CD14-positive monocyte (primary cell): ENCODE measurements around the gene LMO3. TPM values are rescaled to one million over a fixed set of nuclear protein-coding genes. Genes with fewer than 3 reads are reported as not detected.

Experiments used
- DNase-seq, 3 donors: peaks; one replicate each; pipeline ENCODE4 v3.0.0-alpha.2; 2011 to 2022
- H2AFZ ChIP-seq: 2 replicates; pipeline ENCODE4 v1.6.0; 2012; ENCODE audit warnings: mild to moderate bottlenecking, low read depth, low read length, inconsistent platforms; ENCODE audit not compliant: insufficient read depth, poor library complexity, severe bottlenecking
- H3K27ac ChIP-seq, 2 donors: 1 replicate in 1 of 2; 2 replicates in 1 of 2; pipeline ENCODE4 v1.5.1; 2012 to 2013; ENCODE audit warnings: low read length in 2 of 2, control low read depth in 1 of 2, inconsistent platforms in 1 of 2, low read depth in 1 of 2, mild to moderate bottlenecking in 1 of 2
- H3K27me3 ChIP-seq, 2 donors: one replicate each; pipeline versions ENCODE4 v1.6.0 to v1.6.1; 2011 to 2013; ENCODE audit warnings: low read length in 2 of 2; ENCODE audit not compliant: control insufficient read depth in 2 of 2, insufficient read depth in 2 of 2
- H3K36me3 ChIP-seq, 2 donors: replicated peaks in 1 of 2; 1 replicate in 1 of 2; 2 replicates in 1 of 2; pipeline versions ENCODE4 v1.5.1 to v1.6.1; 2012 to 2013; ENCODE audit warnings: low read length in 2 of 2, control low read depth in 1 of 2, inconsistent platforms in 1 of 2, mild to moderate bottlenecking in 1 of 2; ENCODE audit not compliant: insufficient read depth in 2 of 2, control insufficient read depth in 1 of 2
- H3K4me1 ChIP-seq, 2 donors: 1 replicate in 1 of 2; 2 replicates in 1 of 2; pipeline versions ENCODE4 v1.5.1 to v1.6.1; 2012 to 2013; ENCODE audit warnings: low read length in 2 of 2, control low read depth in 1 of 2, inconsistent platforms in 1 of 2, mild to moderate bottlenecking in 1 of 2, moderate library complexity in 1 of 2; ENCODE audit not compliant: insufficient read depth in 2 of 2, control insufficient read depth in 1 of 2
- H3K4me2 ChIP-seq: replicated peaks from 2 replicates; pipeline ENCODE3; 2012; ENCODE audit warnings: low read length, moderate library complexity, mild to moderate bottlenecking; ENCODE audit not compliant: poor library complexity, severe bottlenecking; ENCODE audit errors: extremely low read depth
- H3K4me3 ChIP-seq, 3 experiments: fragments of 200-600 bp in 1 of 3; sonication (generic) in 1 of 3; replicated peaks in 1 of 3; 1 replicate in 2 of 3; 2 replicates in 1 of 3; pipeline ENCODE4 v1.5.1; 2011 to 2013; ENCODE audit warnings: low read length in 3 of 3, mild to moderate bottlenecking in 3 of 3, control low read depth in 2 of 3, low read depth in 2 of 3, inconsistent platforms in 1 of 3, moderate library complexity in 1 of 3
- H3K79me2 ChIP-seq: 2 replicates; pipeline ENCODE4 v1.6.0; 2012; ENCODE audit warnings: mild to moderate bottlenecking, control low read depth, inconsistent platforms, low read length, moderate library complexity; ENCODE audit not compliant: insufficient read depth
- H3K9ac ChIP-seq: 2 replicates; pipeline ENCODE4 v1.6.0; 2017; ENCODE audit warnings: low read length, mild to moderate bottlenecking; ENCODE audit not compliant: insufficient read depth, poor library complexity, severe bottlenecking
- H3K9me3 ChIP-seq, 2 donors: replicated peaks in 1 of 2; 1 replicate in 1 of 2; 2 replicates in 1 of 2; pipeline versions ENCODE4 v1.5.1 to v1.6.1; 2012 to 2013; ENCODE audit warnings: low read length in 2 of 2, control low read depth in 1 of 2; ENCODE audit not compliant: control insufficient read depth in 1 of 2, insufficient read depth in 1 of 2
- H4K20me1 ChIP-seq: 2 replicates; pipeline ENCODE4 v1.6.0; 2012; ENCODE audit warnings: mild to moderate bottlenecking, low read length, control low read depth, moderate library complexity; ENCODE audit not compliant: insufficient read depth
- H3K27ac Mint-ChIP-seq, 7 donors: one replicate each; pipeline ENCODE4 v1.8.0; 2020; ENCODE audit warnings: mild to moderate bottlenecking in 7 of 7, mixed read lengths in 7 of 7, moderate library complexity in 6 of 7, inconsistent platforms in 2 of 7
- H3K27me3 Mint-ChIP-seq, 3 donors: one replicate each; pipeline ENCODE4 v1.8.0; 2021 to 2022; ENCODE audit warnings: low read depth in 3 of 3, mild to moderate bottlenecking in 3 of 3, mixed read lengths in 3 of 3, moderate library complexity in 3 of 3, inconsistent platforms in 1 of 3
- H3K36me3 Mint-ChIP-seq, 2 donors: one replicate each; pipeline ENCODE4 v1.8.0; 2020; ENCODE audit warnings: mixed read lengths in 2 of 2, inconsistent platforms in 1 of 2, mild to moderate bottlenecking in 1 of 2
- H3K4me1 Mint-ChIP-seq: one replicate; pipeline ENCODE4 v1.8.0; 2020; ENCODE audit warnings: mild to moderate bottlenecking, mixed read lengths
- H3K4me3 Mint-ChIP-seq, 2 donors: one replicate each; pipeline ENCODE4 v1.8.0; 2020; ENCODE audit warnings: mild to moderate bottlenecking in 2 of 2, mixed read lengths in 2 of 2, moderate library complexity in 1 of 2
- H3K9me3 Mint-ChIP-seq, 7 donors: one replicate each; pipeline ENCODE4 v1.8.0; 2020 to 2022; ENCODE audit warnings: mixed read lengths in 7 of 7, mild to moderate bottlenecking in 6 of 7, moderate library complexity in 6 of 7, inconsistent platforms in 2 of 7
- CTCF ChIP-seq: fragments of 200-600 bp; IDR thresholded peaks from one replicate; pipeline ENCODE4 v1.8.0; 2022; ENCODE audit warnings: antibody characterized with exemption, mild to moderate bottlenecking
- WGBS: methylation state at CpG from one replicate; pipeline ENCODE4 v1.1.5; 2013; ENCODE audit warnings: missing lambda C conversion rate; ENCODE audit not compliant: insufficient coverage; 5-methylcytosine and 5-hydroxymethylcytosine counted together
- intact Hi-C, 2 donors: fragments of 100-400 bp; cut with micrococcal nuclease; formaldehyde crosslinking; loops; one replicate each; pipeline versions ENCODE4 v1.15.0 to v1.15.1; 2023
- polyA plus RNA-seq, 3 donors: library from polyadenylated mRNA; depleted of rRNA in 1 of 3; unstranded in 2 of 3; stranded (reverse) in 1 of 3; fragments of 300-500 nt in 2 of 3; fragments of >200 nt in 1 of 3; fragmentation: Illumina TruSeq in 2 of 3; gene quantifications; 1 replicate in 2 of 3; 2 replicates in 1 of 3; pipeline ENCODE4 v1.2.3, GENCODE V29; 2012 to 2021

Gene LMO3
- polyA plus RNA-seq, 3 donors = not detected

- no peak overlapping the region for H3K9ac ChIP-seq
- H3K27me3 Mint-ChIP-seq = peaks cover 76 to 87% (median 80%) of the 10 kb centered on the region in 3 donors
- H3K9me3 Mint-ChIP-seq = peaks cover 0 to 12% (median 9%) of the 10 kb centered on the region in 7 donors
- H3K4me2 ChIP-seq = no peak overlapping the region
- DNase-seq = no peak
- no peaks in the 10 kb centered on the region for H3K79me2 ChIP-seq
- H3K4me3 ChIP-seq = no peak overlapping the region
- H3K4me1 ChIP-seq = peaks cover 0 to 2% of the 10 kb centered on the region in 2 donors
- 22% methylated on average over 6 of the region's 6 CpGs for WGBS
- no peak overlapping the region for H2AFZ ChIP-seq
- H3K36me3 ChIP-seq = no peaks in the 10 kb centered on the region
- H3K27me3 ChIP-seq = peaks cover 74 to 88% of the 10 kb centered on the region in 2 donors
- H3K27ac Mint-ChIP-seq = no peak overlapping the region
- no peak for TF ChIP-seq CTCF
- no peaks in the 10 kb centered on the region for H4K20me1 ChIP-seq
- intact Hi-C loops = no loop called here
- H3K27ac ChIP-seq = no peak overlapping the region
- no peaks in the 10 kb centered on the region for H3K36me3 Mint-ChIP-seq
- peaks cover 0 to 22% of the 10 kb centered on the region in 2 donors for H3K9me3 ChIP-seq
- peak overlapping the region in 1 of 2 donors; percentile 67 for H3K4me3 Mint-ChIP-seq
- peaks cover 8% of the 10 kb centered on the region for H3K4me1 Mint-ChIP-seq
Measured at GRCh38 chr12:16606991-16607390, 1.0 kb upstream of the LMO3 start.

- Histone ChIP-seq H3K4me2 (no peak overlapping the region), H3K9ac (no peak overlapping the region), H3K27me3 (peaks cover 74 to 86% of the 10 kb centered on the region in 2 donors), H3K9me3 (peaks cover 0 to 22% of the 10 kb centered on the region in 2 donors), H4K20me1 (no peaks in the 10 kb centered on the region), H3K36me3 (no peaks in the 10 kb centered on the region), H3K79me2 (no peaks in the 10 kb centered on the region), H3K27ac (no peak overlapping the region), H3K4me3 (no peak overlapping the region), H2AFZ (no peak overlapping the region), H3K4me1 (peaks cover 0 to 2% of the 10 kb centered on the region in 2 donors)
- Mint-ChIP-seq H3K27me3 (peaks cover 76 to 87% (median 80%) of the 10 kb centered on the region in 3 donors), H3K4me1 (peaks cover 8% of the 10 kb centered on the region), H3K9me3 (peaks cover 0 to 12% (median 9%) of the 10 kb centered on the region in 7 donors), H3K4me3 (peak overlapping the region in 1 of 2 donors; percentile 86), H3K27ac (no peak overlapping the region), H3K36me3 (no peaks in the 10 kb centered on the region)
- intact Hi-C loops = no loop called here
- WGBS = under 1% methylated on average over 20 of the region's 26 CpGs
- no peak for TF ChIP-seq CTCF
- no peak for DNase-seq
Measured at GRCh38 chr12:16606201-16606849, 363 bp upstream of the LMO3 start.
